Activated CD8-positive, alpha-beta memory T cell treated with anti-CD3 and anti-CD28 coated beads, Interleukin-2, amount 10 ng/mL, durations not matched to agents 7 days and 5 days (primary cell): ENCODE results near the gene HBG2. TPM values are rescaled to one million over a fixed set of nuclear protein-coding genes. Genes with fewer than 3 reads are reported as not detected.
"Not testable (repeated sequence)": the region's sequence is repeated elsewhere in the genome, so short reads cannot be mapped to it uniquely, and the experiment has no call there.

Source experiments
- ATAC-seq: fragments of 150-1000 bp; cut with Tn5 transposase; one replicate; pipeline ENCODE4 v1.10.0; 2021; ENCODE audit warnings: moderate library complexity
- CTCF ChIA-PET: fragments of 350-600 bp; sonication (Branson Sonifier 250); formaldehyde crosslinking; loops from one replicate; lab custom pipeline; 2021; ENCODE audit warnings: antibody characterized with exemption; lab: Charles Lee
- DNase-seq: peaks from one replicate; pipeline ENCODE4 v3.0.0-alpha.2; 2020
- H3K27ac Mint-ChIP-seq: one replicate; pipeline ENCODE4 v1.8.0; 2021; ENCODE audit warnings: mild to moderate bottlenecking, mixed read lengths
- H3K27me3 Mint-ChIP-seq: one replicate; pipeline ENCODE4 v1.8.0; 2021; ENCODE audit warnings: mixed read lengths
- H3K36me3 Mint-ChIP-seq: one replicate; pipeline ENCODE4 v1.8.0; 2021; ENCODE audit warnings: mild to moderate bottlenecking, mixed read lengths
- H3K4me1 Mint-ChIP-seq: one replicate; pipeline ENCODE4 v1.8.0; 2021; ENCODE audit warnings: mixed read lengths
- H3K4me3 Mint-ChIP-seq: one replicate; pipeline ENCODE4 v1.8.0; 2021; ENCODE audit warnings: mild to moderate bottlenecking, moderate library complexity, mixed read lengths
- H3K9me3 Mint-ChIP-seq: one replicate; pipeline ENCODE4 v1.8.0; 2022; ENCODE audit warnings: low read depth, mixed read lengths
- total RNA-seq, 2 experiments: library from RNA; stranded (reverse); gene quantifications; one replicate each; pipeline ENCODE4 v1.2.3, GENCODE V29; 2021

HBG2 gene
- not detected for total RNA-seq

GRCh38 chr11:5254646-5255413, at the start of gene HBG2:
Gene HBG2, minus strand, starts transcription at chr11:5254781. Its CDS starts 53 bp downstream, at chr11:5254728.
- ATAC-seq, DNase-seq, H3K4me1 Mint-ChIP-seq, H3K36me3 Mint-ChIP-seq, H3K27me3 Mint-ChIP-seq, H3K27ac Mint-ChIP-seq, H3K4me3 Mint-ChIP-seq, CTCF ChIA-PET, H3K9me3 Mint-ChIP-seq: not testable (repeated sequence)

- CTCF ChIA-PET, result no interaction called here
- no peak overlapping the region for H3K27ac Mint-ChIP-seq
- H3K9me3 Mint-ChIP-seq, result no peaks in the 10 kb centered on the region
- H3K4me3 Mint-ChIP-seq, result no peak overlapping the region
- H3K4me1 Mint-ChIP-seq, result no peaks in the 10 kb centered on the region
- no peaks in the 10 kb centered on the region for H3K27me3 Mint-ChIP-seq
- ATAC-seq (no peak), DNase-seq (no peak)
- no peaks in the 10 kb centered on the region for H3K36me3 Mint-ChIP-seq
Measured at GRCh38 chr11:5304046-5304445, 49.5 kb upstream of the HBG2 start.

- CTCF ChIA-PET, result no interaction called here
Measured at GRCh38 chr11:5303626-5304025, 49.0 kb upstream of the HBG2 start.

DNA sequence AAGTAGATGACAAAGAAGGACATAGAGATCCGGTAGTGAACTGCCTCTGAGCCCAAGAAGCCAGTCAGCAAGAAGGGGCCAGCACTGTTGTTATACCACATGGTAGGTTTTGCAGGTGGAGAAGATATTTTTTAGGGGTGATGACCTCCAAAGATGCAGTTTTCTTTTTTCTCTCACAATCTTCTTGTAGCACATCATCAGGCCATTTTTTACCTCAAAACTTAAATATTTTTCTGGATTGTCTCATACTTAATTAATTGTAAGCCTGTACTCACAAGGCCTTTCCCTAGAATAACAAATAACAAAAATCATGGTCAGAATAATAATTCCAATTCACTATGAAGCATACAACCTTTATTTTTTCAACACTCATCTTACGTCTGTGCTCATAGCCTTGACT, 47.3 kb upstream of the HBG2 start, which contains the start of gene OR51B4:
Gene OR51B4 (minus strand): TSS at position 101 of the 400 bp plus-strand sequence. CDS start 0 bp downstream, at position 101.
- Mint-ChIP-seq H3K27me3 (peaks cover 3% of the 10 kb centered on the region), H3K36me3 (no peaks in the 10 kb centered on the region), H3K4me1 (no peaks in the 10 kb centered on the region), H3K9me3 (no peaks in the 10 kb centered on the region), H3K27ac (no peak within 1 kb of the TSS), H3K4me3 (no peak within 1 kb of the TSS)
- no peak for ATAC-seq
- no peak for DNase-seq
- CTCF ChIA-PET, result no interaction called here

More at GRCh38 chr11:5303626-5304025, 49.0 kb upstream of the HBG2 start:
- Mint-ChIP-seq H3K9me3 (no peaks in the 10 kb centered on the region), H3K27me3 (no peaks in the 10 kb centered on the region), H3K27ac (no peak overlapping the region), H3K4me3 (no peak overlapping the region), H3K4me1 (no peaks in the 10 kb centered on the region), H3K36me3 (no peaks in the 10 kb centered on the region)
- DNase-seq, result no peak
- ATAC-seq, result no peak

DNA sequence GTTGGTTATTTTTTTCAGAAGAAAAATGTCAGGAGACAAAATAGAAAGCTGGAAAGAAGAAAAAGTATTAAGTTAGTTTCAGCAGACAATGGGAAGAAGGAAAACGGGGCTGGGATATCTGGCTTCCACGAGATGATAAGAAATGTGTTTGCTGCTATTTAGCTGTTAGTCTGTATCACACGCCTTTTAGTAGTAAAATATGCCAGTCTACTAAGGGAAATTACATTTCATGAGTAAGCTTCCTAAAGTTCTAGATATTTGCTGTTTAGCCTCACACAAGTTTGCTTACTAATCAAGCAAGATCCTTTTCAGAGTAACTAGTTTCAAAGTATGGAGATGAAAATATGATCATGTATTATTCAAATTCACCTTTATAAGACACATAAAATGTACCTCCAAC, 45.7 kb upstream of the HBG2 start:
- no peak for ATAC-seq
- DNase-seq, result no peak
- CTCF ChIA-PET, result no interaction called here

DNA sequence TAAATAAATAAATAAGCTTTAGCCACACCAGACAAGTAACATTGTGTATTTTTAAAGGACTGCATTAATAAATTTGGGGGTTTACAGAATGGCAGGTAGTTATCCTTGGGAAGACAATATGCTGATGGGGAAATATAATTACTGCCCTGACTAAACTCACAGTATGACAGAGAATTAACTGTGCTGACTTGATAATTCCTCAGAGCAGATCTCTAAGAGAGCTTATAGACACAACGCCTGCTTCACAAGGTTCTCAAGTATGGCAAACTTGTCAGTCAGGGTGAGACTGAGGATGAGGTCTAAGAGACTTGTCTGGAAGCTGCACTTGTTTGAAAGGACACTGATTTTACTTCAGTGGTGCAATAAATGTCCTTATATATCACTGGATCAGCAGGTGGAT, 43.9 kb upstream of the HBG2 start:
- ATAC-seq (no peak), DNase-seq (no peak)
- CTCF ChIA-PET, result no interaction called here
- H3K36me3 Mint-ChIP-seq, result no peaks in the 10 kb centered on the region
- H3K4me1 Mint-ChIP-seq, result no peaks in the 10 kb centered on the region
- no peak overlapping the region for H3K27ac Mint-ChIP-seq
- no peak overlapping the region for H3K4me3 Mint-ChIP-seq
- H3K9me3 Mint-ChIP-seq, result no peaks in the 10 kb centered on the region
- H3K27me3 Mint-ChIP-seq, result peaks cover 3% of the 10 kb centered on the region

More for the DNA sequence above, 45.7 kb upstream of the HBG2 start:
- H3K27ac Mint-ChIP-seq, result no peak overlapping the region
- H3K36me3 Mint-ChIP-seq, result no peaks in the 10 kb centered on the region
- H3K4me1 Mint-ChIP-seq, result no peaks in the 10 kb centered on the region
- no peaks in the 10 kb centered on the region for H3K9me3 Mint-ChIP-seq
- no peak overlapping the region for H3K4me3 Mint-ChIP-seq
- peaks cover 3% of the 10 kb centered on the region for H3K27me3 Mint-ChIP-seq

- ATAC-seq (no peak), DNase-seq (no peak)
- Mint-ChIP-seq H3K4me1 (no peaks in the 10 kb centered on the region), H3K27me3 (peaks cover 3% of the 10 kb centered on the region), H3K4me3 (no peak overlapping the region), H3K27ac (no peak overlapping the region), H3K9me3 (no peaks in the 10 kb centered on the region), H3K36me3 (no peaks in the 10 kb centered on the region)
- CTCF ChIA-PET, result no interaction called here
Measured at GRCh38 chr11:5297721-5298323, 43.2 kb upstream of the HBG2 start.

- H3K27ac Mint-ChIP-seq, CTCF ChIA-PET, ATAC-seq, DNase-seq, H3K9me3 Mint-ChIP-seq, H3K27me3 Mint-ChIP-seq, H3K4me1 Mint-ChIP-seq, H3K4me3 Mint-ChIP-seq, H3K36me3 Mint-ChIP-seq: not testable (repeated sequence)
Measured at GRCh38 chr11:5294342-5294995, 39.9 kb upstream of the HBG2 start.

- peaks cover 3% of the 10 kb centered on the region for H3K27me3 Mint-ChIP-seq
Measured at GRCh38 chr11:5293028-5293427, 38.4 kb upstream of the HBG2 start.

GRCh38 chr11:5291207-5291838, 36.7 kb upstream of the HBG2 start:
- ATAC-seq (peak; percentile 49), DNase-seq (no peak)
- CTCF ChIA-PET, result interaction anchor here (1.0 kb wide), 2 partner anchors 11 to 83 kb away, joined by 3 to 4 read pairs; no protein-coding TSS in a partner anchor
- H3K27ac Mint-ChIP-seq, result no peak overlapping the region
- H3K27me3 Mint-ChIP-seq, result no peaks in the 10 kb centered on the region
- H3K9me3 Mint-ChIP-seq, result no peaks in the 10 kb centered on the region
- no peaks in the 10 kb centered on the region for H3K4me1 Mint-ChIP-seq
- no peaks in the 10 kb centered on the region for H3K36me3 Mint-ChIP-seq
- no peak overlapping the region for H3K4me3 Mint-ChIP-seq

More at GRCh38 chr11:5293028-5293427, 38.4 kb upstream of the HBG2 start:
- Mint-ChIP-seq H3K4me3 (no peak overlapping the region), H3K9me3 (no peaks in the 10 kb centered on the region), H3K36me3 (no peaks in the 10 kb centered on the region), H3K4me1 (no peaks in the 10 kb centered on the region), H3K27ac (no peak overlapping the region)
- ATAC-seq (no peak), DNase-seq (no peak)
- CTCF ChIA-PET, result no interaction called here

GRCh38 chr11:5290106-5290505, 35.5 kb upstream of the HBG2 start:
- ATAC-seq (no peak), DNase-seq (no peak)
- Mint-ChIP-seq H3K27ac (no peak overlapping the region), H3K4me3 (no peak overlapping the region), H3K36me3 (no peaks in the 10 kb centered on the region), H3K4me1 (no peaks in the 10 kb centered on the region), H3K9me3 (no peaks in the 10 kb centered on the region), H3K27me3 (no peaks in the 10 kb centered on the region)
- CTCF ChIA-PET, result interaction anchor here (1.0 to 1.2 kb wide), 2 partner anchors 10 to 11 kb away, joined by 3 to 4 read pairs; no protein-coding TSS in a partner anchor

DNA sequence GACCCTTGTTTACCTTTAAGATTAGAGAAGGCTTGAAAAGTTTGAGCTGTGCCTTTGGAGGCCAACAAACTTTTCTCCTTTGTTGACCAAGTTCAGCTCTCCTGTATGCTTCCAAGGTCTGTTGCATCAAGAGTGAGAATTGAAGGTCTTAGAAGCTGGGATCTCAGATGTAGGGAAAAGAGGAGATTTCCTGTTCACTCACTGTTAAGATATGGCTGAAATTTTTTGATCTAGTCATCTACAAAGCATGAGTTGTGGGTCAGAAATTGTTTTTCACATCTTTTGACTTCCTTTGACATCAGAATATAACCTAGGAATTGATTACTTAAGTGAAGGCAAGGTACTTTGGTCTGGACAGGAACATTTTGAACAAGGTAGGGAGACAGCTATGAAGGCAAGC, 35.1 kb upstream of the HBG2 start:
- H3K27ac Mint-ChIP-seq, result no peak overlapping the region
- CTCF ChIA-PET, result interaction anchor here (1.2 kb wide), 1 partner anchor 11 kb away, joined by 4 read pairs; no protein-coding TSS in a partner anchor
- DNase-seq, result no peak
- no peaks in the 10 kb centered on the region for H3K27me3 Mint-ChIP-seq
- H3K4me1 Mint-ChIP-seq, result no peaks in the 10 kb centered on the region
- no peak overlapping the region for H3K4me3 Mint-ChIP-seq
- H3K9me3 Mint-ChIP-seq, result no peaks in the 10 kb centered on the region
- no peaks in the 10 kb centered on the region for H3K36me3 Mint-ChIP-seq
- ATAC-seq, result no peak

DNA sequence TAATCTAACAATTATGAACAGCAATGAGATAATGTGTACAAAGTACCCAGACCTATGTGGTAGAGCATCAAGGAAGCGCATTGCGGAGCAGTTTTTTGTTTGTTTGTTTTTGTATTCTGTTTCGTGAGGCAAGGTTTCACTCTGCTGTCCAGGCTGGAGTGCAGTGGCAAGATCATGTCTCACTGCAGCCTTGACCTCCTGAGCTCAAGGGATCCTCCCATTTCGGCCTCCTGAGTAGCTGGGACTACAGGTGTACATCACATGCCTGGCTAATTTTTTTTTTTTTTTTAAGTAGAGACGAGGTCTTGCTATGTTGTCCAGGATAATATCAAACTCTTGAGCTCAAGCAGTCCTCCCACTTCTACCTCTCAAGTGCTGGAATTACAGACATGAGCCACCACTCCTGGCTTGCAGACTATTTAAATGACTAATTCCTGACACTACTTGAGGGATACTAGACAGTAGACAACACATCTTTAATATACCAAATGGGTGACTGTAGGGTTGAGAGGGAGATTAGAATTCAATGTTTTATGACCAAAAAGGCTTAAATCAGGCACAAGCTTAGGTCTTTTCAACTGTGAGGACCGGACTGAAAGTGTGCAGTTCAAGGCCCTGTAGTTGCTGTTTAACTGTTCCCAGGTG, 34.4 kb upstream of the HBG2 start:
- Mint-ChIP-seq H3K27ac (no peak overlapping the region), H3K4me3 (no peak overlapping the region), H3K4me1 (no peaks in the 10 kb centered on the region), H3K36me3 (no peaks in the 10 kb centered on the region), H3K9me3 (no peaks in the 10 kb centered on the region), H3K27me3 (no peaks in the 10 kb centered on the region)
- no peak for ATAC-seq
- CTCF ChIA-PET, result interaction anchor here (1.2 kb wide), 1 partner anchor 10 kb away, joined by 4 read pairs; no protein-coding TSS in a partner anchor
- DNase-seq, result no peak
